ENCODE measurements around the gene CHML.
"Not testable (repeated sequence)": the region's sequence is repeated elsewhere in the genome, so short reads cannot be mapped to it uniquely, and the experiment has no call there.

CHML gene

DNA sequence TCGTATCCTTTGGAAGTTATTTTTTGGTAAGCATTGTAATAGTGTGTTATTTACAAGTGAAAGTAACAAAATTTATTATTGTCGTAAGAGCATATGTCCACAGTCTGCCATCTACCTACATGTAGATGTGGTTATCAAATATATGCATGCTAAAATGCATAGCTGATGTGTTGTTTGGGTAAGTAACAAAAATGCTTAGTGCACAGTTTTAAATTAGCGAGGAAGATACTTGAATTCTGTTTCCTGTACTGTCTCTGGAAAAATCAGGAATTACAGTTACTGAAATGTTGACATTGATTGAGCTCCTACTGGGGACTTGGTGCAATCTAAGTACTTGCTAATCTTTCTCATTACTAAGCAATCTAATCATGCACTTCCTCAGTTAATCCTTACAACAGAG, 26.2 kb upstream of the CHML start:
- no peaks in the 10 kb centered on the region for H3K4me1 ChIP-seq
- H3K9me3 ChIP-seq = no peaks in the 10 kb centered on the region
- H3K4me3 ChIP-seq (ENCODE audit: low read depth, low read length) = no peak overlapping the region
- H3K27me3 ChIP-seq = no peaks in the 10 kb centered on the region
- H3K36me3 ChIP-seq = no peaks in the 10 kb centered on the region
- TF ChIP-seq, protein P1, sequence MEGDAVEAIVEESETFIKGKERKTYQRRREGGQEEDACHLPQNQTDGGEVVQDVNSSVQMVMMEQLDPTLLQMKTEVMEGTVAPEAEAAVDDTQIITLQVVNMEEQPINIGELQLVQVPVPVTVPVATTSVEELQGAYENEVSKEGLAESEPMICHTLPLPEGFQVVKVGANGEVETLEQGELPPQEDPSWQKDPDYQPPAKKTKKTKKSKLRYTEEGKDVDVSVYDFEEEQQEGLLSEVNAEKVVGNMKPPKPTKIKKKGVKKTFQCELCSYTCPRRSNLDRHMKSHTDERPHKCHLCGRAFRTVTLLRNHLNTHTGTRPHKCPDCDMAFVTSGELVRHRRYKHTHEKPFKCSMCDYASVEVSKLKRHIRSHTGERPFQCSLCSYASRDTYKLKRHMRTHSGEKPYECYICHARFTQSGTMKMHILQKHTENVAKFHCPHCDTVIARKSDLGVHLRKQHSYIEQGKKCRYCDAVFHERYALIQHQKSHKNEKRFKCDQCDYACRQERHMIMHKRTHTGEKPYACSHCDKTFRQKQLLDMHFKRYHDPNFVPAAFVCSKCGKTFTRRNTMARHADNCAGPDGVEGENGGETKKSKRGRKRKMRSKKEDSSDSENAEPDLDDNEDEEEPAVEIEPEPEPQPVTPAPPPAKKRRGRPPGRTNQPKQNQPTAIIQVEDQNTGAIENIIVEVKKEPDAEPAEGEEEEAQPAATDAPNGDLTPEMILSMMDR (IDR thresholded peaks at IDR 0.05; ENCODE audit: low read depth, low read length) = no peak
- no peak for DNase-seq

DNA sequence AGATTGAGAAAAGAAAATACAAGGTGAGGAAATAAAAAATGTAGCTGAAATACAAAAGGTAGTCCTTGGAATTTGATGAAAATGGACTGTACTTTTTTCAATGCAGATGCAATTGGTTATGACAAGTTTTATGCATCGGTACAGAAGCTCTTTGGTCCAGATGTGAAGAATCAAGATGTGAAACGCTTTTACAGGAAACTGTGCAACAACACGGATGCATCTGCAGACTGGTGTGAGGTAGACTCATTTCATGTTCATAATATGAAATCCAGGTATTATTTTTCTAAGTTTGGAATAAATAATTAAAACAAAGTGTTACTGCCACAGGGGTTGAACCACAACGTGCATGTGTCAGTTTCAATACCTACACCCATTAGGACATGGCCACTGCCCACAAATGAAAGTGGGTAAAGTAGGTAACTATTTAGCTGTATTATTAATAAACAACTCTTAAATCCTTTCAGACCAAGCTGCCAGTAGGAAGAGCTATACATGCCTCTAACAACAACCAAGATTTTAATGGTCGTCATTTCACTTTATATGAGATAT, 20.3 kb upstream of the CHML start:
- H3K4me1 ChIP-seq = no peaks in the 10 kb centered on the region
- no peak for DNase-seq
- H3K36me3 ChIP-seq = no peaks in the 10 kb centered on the region
- no peak overlapping the region for H3K4me3 ChIP-seq (ENCODE audit: low read depth, low read length)
- no peaks in the 10 kb centered on the region for H3K9me3 ChIP-seq
- no peaks in the 10 kb centered on the region for H3K27me3 ChIP-seq
- TF ChIP-seq, protein P1 (IDR thresholded peaks at IDR 0.05; ENCODE audit: low read depth, low read length) = no peak

DNA sequence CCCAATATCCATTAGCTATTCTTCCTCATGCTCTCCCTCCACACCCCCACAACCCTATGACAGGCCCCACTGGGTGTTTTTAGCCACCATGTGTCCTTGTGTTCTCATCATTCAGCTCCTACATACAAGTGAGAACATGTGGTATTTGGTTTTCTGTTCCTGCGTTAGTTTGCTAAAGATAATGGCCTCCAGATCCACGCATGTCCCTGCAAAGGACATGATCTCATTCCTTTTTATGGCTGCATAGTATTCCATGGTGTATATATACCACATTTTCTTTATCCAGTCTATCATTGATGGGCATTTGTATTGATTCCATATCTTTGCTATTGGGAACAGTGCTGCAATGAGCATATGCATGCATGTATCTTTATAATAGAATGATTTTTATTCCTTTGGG, 18.8 kb upstream of the CHML start:
- not testable (repeated sequence) for H3K4me1 ChIP-seq; H3K9me3 ChIP-seq; H3K36me3 ChIP-seq; H3K4me3 ChIP-seq (ENCODE audit: low read depth, low read length); H3K27me3 ChIP-seq; DNase-seq

DNA sequence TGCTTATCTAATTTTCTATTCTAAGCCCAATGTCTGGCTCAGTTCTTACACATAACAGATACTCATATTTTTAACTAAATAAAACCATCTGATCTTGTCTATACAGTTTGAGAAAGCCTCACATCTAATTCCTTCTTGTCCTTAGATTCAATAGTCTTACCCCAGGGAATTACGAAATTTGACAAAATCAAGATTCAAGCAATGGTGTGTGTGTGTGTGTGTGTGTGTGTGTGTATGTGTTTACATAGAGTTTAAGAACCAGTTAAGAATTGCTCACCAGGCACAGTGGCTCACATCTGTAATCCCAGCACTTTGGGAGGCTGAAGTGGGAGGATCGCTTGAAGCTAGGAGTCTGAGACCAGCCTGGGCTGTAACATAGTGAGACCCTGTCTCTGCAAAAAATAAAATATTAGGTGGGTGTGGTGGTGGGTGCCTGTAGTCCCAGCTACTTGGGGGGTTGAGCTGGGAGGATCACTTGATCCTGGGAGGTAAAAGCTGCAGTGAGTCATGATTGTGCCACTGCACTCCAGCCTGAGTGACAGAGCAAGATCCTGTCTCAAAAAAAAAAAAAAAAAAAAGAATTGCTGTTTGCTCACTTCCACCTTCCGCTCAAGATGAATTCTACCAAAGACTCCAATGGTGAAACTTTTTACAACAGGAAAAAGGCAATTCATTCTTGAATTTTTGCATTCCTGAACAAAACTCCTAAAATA, 18.1 kb upstream of the CHML start:
- H3K4me3 ChIP-seq (ENCODE audit: low read depth, low read length) = no peak overlapping the region
- TF ChIP-seq, protein P1 (IDR thresholded peaks at IDR 0.05; ENCODE audit: low read depth, low read length) = no peak
- H3K4me1 ChIP-seq = no peaks in the 10 kb centered on the region
- H3K36me3 ChIP-seq = no peaks in the 10 kb centered on the region
- DNase-seq = no peak
- H3K9me3 ChIP-seq = no peaks in the 10 kb centered on the region
- no peaks in the 10 kb centered on the region; the same call in 1 of the 2 replicates for H3K27me3 ChIP-seq

DNA sequence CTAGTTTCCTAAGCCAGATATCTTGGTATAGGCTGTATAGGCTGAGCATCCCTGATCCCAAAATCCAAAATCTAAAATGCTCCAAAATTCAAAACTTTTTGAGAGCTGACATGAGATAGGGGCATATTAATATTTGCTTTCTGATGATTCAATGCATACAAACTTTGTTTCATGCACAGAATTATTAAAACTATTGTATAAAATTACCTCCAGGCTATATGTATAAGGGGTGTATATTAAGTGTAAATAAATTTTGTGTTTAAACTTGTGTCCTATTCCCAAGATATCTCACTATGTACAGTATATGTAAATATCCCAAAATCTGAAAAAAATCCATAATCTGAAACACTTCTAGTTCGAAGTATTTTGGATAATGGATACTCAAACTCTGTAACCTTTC, 14.5 kb upstream of the CHML start:
- Histone ChIP-seq H3K27me3 (no peaks in the 10 kb centered on the region; the same call in 1 of the 2 replicates), H3K4me3 (ENCODE audit: low read depth, low read length) (no peak overlapping the region), H3K9me3 (no peaks in the 10 kb centered on the region), H3K4me1 (no peaks in the 10 kb centered on the region), H3K36me3 (no peaks in the 10 kb centered on the region)
- no peak for DNase-seq
- TF ChIP-seq, protein P1 (IDR thresholded peaks at IDR 0.05; ENCODE audit: low read depth, low read length) = no peak

DNA sequence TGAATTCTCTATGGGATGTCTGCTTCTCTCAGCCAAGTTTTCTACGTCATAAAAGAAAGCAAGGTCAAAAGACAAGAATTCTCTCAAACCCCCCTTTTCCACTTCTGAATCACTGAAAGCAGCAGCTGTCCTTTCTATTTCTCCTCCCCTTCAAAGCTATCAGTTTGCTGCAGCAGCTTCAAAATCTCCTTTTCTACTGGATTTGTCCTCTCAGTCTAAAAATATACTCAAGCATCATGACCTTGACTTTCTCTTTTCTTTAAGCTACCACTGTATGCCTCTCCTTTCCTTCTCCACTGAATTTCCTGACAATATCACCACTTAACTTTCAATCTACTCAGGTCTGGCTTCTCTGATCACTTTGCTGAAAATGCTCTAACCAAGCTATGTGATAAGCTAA, 13.8 kb upstream of the CHML start:
- no peaks in the 10 kb centered on the region for H3K36me3 ChIP-seq
- TF ChIP-seq, protein P1 (IDR thresholded peaks at IDR 0.05; ENCODE audit: low read depth, low read length) = no peak
- no peak overlapping the region for H3K4me3 ChIP-seq (ENCODE audit: low read depth, low read length)
- no peak for DNase-seq
- no peaks in the 10 kb centered on the region; the same call in 1 of the 2 replicates for H3K27me3 ChIP-seq
- no peaks in the 10 kb centered on the region for H3K4me1 ChIP-seq
- no peaks in the 10 kb centered on the region for H3K9me3 ChIP-seq
